DMS79 (cell line): ENCODE data around the gene SPATA45.
"Not testable (repeated sequence)": the region's sequence is repeated elsewhere in the genome, so short reads cannot be mapped to it uniquely, and the experiment has no call there.

Experiments used
- DNase-seq: peaks from one replicate; lab custom pipeline; 2025; lab: John Stamatoyannopoulos, UW

The SPATA45 gene

GRCh38 chr1:212847549-212847948, at the start of gene SPATA45:
TSS of gene SPATA45 (minus strand) at chr1:212847649. CDS start at chr1:212836149, 11,500 bp downstream.
- no peak for DNase-seq

DNA sequence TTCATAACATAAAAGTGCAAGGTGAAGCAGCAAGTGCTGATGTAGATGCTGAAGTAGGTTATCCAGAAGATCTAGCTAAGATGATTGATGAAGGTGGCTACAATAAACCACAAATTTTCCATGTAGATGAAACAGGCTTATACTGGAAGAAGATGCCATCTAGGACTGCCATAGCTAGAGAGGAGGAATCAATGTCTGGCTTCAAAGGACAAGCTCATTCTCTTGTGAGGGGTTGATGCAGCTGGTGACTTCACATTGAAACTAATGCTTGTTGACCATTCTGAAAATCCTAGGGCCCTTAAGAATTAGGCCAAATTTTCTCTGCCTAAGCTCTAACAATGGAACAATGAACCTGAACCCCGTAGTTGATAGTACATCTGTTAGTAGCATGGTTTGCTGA, 44.7 kb upstream of the SPATA45 start:
- no peak for DNase-seq

DNA sequence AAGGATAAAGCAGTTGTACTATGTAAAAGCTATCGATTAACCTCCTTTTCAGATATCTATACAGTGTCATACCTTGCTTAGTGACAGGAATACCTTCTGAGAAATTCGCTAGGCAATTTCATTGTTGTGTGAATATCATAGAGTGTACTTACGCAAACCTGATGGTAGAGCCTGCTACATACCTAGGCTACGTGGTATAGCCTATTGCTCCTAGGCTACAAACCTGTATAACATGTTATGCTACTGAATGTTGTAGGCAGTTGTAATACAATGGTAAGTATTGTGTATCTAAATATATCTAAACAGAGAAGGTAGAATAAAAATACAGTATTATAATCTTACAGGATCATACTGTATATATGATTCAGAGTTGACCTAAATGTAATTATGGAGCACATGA, 37.1 kb upstream of the SPATA45 start:
- DNase-seq: no peak

GRCh38 chr1:212879947-212880690, 32.7 kb upstream of the SPATA45 start:
- no peak for DNase-seq

GRCh38 chr1:212878418-212878817, 31.0 kb upstream of the SPATA45 start:
- DNase-seq: no peak

- no peak for DNase-seq
Measured at GRCh38 chr1:212873518-212873917, 26.1 kb upstream of the SPATA45 start.

DNA sequence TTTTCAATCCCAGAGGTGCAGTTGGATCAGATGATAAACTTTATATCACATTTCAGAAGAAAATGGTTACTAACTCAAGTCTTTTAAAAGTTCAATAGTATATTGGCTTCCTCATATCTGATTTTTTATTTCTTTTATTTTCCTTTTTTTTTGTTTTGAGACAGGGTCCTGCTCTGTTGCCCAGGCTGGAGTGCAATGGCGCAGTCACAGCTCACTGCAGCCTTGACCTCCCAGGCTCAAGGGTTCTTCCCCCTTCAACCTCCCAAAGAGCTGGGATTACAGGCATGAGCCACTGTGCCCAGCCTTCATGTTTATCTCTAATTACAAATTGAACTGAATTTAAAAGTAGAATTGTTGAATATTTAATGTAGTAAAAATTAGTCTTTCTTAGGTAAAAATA, 24.5 kb upstream of the SPATA45 start:
- DNase-seq: no peak

GRCh38 chr1:212867192-212867591, 19.7 kb upstream of the SPATA45 start:
- no peak for DNase-seq

DNA sequence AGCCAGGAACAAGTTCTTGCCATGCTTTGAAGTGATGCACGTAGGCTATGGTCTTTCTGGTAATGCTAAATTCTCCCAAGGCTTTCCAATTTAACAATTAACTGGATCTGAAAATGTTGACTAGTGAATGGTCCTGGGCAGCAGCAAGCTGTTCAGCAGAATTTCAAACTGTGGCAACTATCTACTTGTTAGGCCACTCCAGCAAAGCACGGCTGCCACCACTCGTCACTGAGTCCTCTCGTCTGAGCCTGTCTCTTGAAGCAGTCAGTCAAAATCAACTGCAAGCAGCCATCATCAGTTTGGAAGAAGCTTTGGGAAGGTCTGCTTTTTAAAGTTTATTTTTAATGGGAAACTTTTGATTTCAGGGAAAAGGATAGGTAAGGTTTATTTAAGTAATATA, 16.8 kb upstream of the SPATA45 start:
- DNase-seq: no peak

- DNase-seq: not testable (repeated sequence)
Measured at GRCh38 chr1:212863345-212863744, 15.9 kb upstream of the SPATA45 start.

- no peak for DNase-seq
Measured at GRCh38 chr1:212862111-212862690, 14.8 kb upstream of the SPATA45 start.

DNA sequence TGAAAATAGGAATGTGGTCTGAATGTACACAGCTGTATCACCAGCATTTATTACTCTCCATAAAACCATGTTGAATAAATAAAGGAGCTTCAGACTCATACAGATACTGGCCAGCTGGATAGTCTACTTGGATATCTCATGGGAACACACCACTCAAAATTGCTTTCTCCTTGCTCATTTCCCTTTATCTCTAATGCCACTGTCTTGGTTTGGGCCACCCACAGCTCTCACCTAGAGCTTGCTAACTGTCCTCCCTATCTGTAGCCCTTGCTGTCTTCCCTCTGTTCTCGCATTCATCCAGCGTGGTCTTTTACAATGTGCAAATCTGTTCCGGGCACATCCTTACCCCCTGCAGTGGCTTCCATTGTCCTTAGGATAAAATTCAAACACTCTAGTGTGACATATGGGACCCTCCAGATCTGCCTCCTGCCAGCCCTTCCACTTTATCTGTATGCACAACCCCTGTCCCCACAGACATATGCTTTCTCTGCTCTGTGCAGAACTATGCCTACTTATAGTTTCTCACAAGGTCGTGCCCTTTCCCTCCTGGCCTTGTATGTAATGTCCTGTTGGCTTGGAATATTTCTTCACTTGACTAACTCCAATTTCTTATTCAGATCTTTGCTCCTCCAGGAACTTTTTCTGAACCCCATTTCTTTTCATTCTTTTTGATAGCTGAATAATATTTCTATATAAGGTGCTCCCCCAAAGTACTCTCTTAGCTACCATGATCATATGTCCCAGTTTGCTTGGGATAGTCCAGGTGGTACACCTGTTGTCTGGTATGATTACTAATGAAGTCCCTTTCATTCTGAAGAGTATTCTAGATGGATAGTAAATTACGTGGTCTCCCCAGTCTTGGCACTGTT, 13.5 kb upstream of the SPATA45 start:
- no peak for DNase-seq

- peak; percentile 23 for DNase-seq
Measured at GRCh38 chr1:212858461-212859265, 11.2 kb upstream of the SPATA45 start.

GRCh38 chr1:212857992-212858460, 10.6 kb upstream of the SPATA45 start, which contains the start of gene FLVCR1:
TSS of gene FLVCR1 (plus strand) at chr1:212858275. CDS start at chr1:212858453, 178 bp downstream.
- peak; percentile 93 for DNase-seq

- DNase-seq: no peak
Measured at GRCh38 chr1:212856755-212857154, 9.3 kb upstream of the SPATA45 start.

DNA sequence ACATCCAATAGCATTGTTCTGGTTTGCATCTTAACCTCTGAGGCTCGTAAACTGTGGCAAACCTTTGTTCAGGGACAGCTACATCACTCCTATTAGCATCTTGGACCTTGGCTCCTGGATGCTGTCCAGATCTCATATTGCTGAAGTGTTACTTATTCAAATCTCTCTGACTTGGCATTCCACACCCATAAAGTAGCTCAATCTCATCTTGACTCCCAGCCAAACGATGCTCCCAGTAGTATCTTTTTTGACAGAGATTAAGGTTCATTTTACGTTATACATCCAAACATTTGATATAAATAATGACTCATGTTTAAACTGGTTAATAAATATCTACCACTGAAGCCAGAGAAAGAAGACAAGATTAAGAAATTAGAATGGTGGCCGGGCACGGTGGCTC, 6.2 kb upstream of the SPATA45 start:
- DNase-seq: no peak

DNA sequence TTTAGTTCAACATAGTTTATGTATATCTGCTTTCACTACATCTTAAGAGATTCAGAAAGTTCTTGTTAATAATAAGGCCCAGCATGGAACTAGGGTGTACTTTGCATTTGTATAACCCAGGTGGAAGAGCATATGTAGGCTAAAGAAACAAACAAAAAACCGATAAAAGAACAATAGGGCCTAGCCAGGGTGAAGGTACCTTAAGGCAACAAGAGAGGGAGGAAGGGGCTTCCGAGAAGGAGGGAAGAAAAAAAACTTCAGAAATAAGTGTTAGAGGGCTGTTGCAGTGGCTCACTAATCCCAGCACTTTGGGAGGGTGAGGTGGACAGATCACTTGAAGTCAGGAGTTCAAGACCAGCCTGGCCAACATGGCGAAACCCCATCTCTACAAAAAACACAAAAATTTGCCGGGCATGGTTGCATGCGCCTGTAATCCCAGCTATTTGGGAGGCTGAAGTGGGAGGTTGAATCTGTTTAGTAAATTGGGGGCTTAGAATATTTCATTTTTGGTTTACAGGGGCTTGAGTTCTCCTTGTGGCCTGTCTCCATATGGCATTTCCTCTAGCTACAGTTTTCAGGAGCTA, 4.7 kb upstream of the SPATA45 start:
- DNase-seq: no peak

DNA sequence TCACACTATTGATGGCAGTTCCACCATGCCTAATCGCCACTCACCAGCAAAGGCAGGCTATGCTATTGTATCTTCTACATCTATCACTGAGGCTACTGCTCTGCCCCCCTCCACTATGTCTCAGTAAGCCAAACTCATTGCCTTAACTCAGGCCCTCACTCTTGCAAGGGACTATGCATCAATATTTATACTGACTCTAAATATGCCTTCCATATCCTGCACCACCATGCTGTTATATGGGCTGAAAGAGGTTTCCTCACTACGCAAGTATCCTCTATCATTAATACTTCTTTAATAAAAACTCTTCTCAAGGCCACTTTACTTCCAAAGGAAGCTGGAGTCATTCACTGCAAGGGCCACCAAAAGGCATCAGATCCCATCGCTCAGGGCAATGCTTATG, 2.9 kb downstream of the SPATA45 start:
- not testable (repeated sequence) for DNase-seq

- no peak for DNase-seq
Measured at GRCh38 chr1:212838145-212838544, 9.3 kb downstream of the SPATA45 start.

GRCh38 chr1:212833211-212834207, 13.9 kb downstream of the SPATA45 start:
- not testable (repeated sequence) for DNase-seq
